Measurements from ENCODE around the gene BANF2. TPM values are rescaled to one million over a fixed set of nuclear protein-coding genes. Genes with fewer than 3 reads are reported as not detected.

BANF2 gene
- total RNA-seq, 4 donors from 2014 or later: not detected

DNA sequence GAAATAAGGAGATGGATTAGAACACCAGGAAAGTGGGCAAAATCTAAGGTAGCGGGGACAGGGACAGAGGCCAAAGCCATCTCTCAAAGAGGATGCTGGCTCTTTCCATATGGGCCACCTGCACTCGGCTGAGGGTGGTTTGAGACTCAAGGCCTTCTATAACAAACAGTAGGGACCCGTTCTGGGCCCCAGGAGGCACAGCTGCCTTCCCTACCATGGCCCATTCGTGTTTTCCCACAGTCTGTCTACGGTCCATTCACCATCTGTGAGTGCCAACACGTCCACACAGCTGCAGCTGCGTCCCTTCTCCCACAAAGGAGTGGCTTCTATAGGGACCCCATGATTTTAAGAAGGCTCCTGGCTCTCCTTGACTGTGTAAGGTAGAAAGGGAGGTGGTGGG lies 871 bp downstream of the BANF2 start:
- intact Hi-C loops (cut with DNase I): no loop called here
- WGBS: 84% methylated on average over 5 of the region's 7 CpGs

DNA sequence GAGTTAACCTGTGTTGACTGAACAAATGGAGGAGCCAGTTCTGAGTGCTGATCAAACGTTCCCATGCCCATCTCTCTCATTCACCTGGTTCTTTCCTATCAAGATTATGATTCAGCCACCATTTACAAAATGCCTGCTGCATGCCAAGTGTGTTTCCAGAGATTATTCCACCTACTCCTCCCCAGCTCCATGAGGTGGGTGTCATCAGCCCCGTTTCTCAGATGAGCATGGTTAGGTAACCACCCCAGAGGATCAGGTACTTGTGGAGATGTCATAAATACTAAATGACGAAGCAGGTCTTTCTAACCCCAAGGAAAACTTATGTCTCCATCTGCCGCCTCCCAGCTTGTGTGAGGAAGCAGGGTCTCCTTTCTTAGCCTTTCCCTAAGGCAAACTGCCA lies 2.1 kb downstream of the BANF2 start:
- Histone ChIP-seq H3K36me3 (no peaks in the 10 kb centered on the region), H3K9me3 (no peaks in the 10 kb centered on the region), H3K4me1 (no peaks in the 10 kb centered on the region), H3K27ac (replicated peaks in 1 of 4) (no peak overlapping the region), H3K27me3 (no peaks in the 10 kb centered on the region), H3K4me3 (no peak overlapping the region)
- no peak for DNase-seq (ENCODE audit: extremely low spot score)
- intact Hi-C loops (cut with DNase I): no loop called here
- TF ChIP-seq POLR2A (IDR thresholded peaks at IDR 0.05; ENCODE audit: low read depth) (no peak), POLR2AphosphoS5 (IDR thresholded peaks at IDR 0.05) (no peak), EP300 (IDR thresholded peaks at IDR 0.05) (no peak)
- TF ChIP-seq, protein P1, sequence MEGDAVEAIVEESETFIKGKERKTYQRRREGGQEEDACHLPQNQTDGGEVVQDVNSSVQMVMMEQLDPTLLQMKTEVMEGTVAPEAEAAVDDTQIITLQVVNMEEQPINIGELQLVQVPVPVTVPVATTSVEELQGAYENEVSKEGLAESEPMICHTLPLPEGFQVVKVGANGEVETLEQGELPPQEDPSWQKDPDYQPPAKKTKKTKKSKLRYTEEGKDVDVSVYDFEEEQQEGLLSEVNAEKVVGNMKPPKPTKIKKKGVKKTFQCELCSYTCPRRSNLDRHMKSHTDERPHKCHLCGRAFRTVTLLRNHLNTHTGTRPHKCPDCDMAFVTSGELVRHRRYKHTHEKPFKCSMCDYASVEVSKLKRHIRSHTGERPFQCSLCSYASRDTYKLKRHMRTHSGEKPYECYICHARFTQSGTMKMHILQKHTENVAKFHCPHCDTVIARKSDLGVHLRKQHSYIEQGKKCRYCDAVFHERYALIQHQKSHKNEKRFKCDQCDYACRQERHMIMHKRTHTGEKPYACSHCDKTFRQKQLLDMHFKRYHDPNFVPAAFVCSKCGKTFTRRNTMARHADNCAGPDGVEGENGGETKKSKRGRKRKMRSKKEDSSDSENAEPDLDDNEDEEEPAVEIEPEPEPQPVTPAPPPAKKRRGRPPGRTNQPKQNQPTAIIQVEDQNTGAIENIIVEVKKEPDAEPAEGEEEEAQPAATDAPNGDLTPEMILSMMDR (IDR thresholded peaks at IDR 0.05): no peak
- WGBS: 84% methylated on average over 4 of the region's 4 CpGs

More for the DNA sequence above, 871 bp downstream of the BANF2 start:
- Histone ChIP-seq H3K4me3 (no peak overlapping the region), H3K9me3 (no peaks in the 10 kb centered on the region), H3K27ac (replicated peaks in 1 of 4) (no peak overlapping the region), H3K36me3 (no peaks in the 10 kb centered on the region), H3K27me3 (no peaks in the 10 kb centered on the region), H3K4me1 (no peaks in the 10 kb centered on the region)
- TF ChIP-seq, protein P1 (IDR thresholded peaks at IDR 0.05): no peak
- no peak for TF ChIP-seq EP300 (IDR thresholded peaks at IDR 0.05)
- TF ChIP-seq POLR2AphosphoS5 (IDR thresholded peaks at IDR 0.05): no peak
- TF ChIP-seq POLR2A (IDR thresholded peaks at IDR 0.05; ENCODE audit: low read depth): no peak
- DNase-seq (ENCODE audit: extremely low spot score): no peak

DNA sequence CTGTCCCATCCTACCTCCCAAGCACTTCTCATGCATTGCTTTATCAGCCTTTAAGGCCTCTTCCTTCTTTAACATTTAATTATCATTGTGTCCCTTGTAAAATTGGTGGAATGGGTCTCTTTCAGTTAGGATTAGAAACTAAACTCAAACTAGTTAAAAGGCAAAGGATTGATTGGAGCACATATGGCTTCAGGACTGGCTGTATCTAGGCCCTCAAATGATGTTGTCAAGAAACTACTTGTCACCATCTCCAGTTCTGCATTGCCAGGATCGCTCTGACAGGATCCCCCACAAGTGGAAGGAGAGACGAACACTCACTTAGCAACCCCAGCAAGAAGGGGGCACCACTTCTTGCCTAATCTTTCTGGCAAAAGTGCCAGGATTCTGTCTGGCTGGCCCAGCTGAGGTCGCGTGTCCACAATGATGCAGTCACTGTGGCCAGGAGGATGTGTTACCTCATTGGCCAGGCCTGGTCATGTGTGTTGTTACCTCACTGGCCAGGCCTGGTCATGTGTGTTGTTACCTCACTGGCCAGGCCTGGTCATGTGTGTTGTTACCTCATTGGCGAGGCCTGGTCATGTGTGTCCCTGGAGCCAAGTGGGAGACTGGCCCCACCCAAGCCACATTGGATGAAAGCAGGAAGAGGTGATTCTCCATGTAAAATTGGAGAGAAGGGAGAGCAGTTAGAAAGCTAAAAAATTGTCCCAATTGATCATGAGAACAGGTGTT lies 5.0 kb downstream of the BANF2 start:
- 98% methylated on average over 5 of the region's 5 CpGs for WGBS
- TF ChIP-seq, protein P1 (IDR thresholded peaks at IDR 0.05): no peak
- no peak for TF ChIP-seq POLR2AphosphoS5 (IDR thresholded peaks at IDR 0.05)
- no peak for TF ChIP-seq POLR2A (IDR thresholded peaks at IDR 0.05; ENCODE audit: low read depth)
- no peak for TF ChIP-seq EP300 (IDR thresholded peaks at IDR 0.05)

DNA sequence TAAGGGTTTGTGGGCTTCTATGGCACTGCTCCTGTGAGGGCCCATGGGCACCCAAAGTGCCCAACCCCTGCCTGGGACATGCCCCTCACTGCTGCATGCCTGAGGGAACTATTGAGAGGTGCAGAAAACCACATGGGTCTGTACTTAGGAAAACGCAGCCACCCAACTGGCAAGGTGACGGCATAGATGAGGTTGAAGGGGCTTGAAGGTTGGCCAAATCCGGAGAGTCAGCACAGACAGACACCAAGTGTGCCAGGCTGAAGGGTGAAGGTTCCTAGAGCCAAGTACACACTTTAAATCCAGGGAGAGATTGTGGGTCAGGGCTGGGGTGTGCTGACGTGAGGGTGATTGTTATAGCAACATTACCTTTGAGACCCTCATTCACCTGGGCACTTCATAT lies 6.2 kb downstream of the BANF2 start:
- Histone ChIP-seq H3K4me3 (no peak overlapping the region), H3K9me3 (no peaks in the 10 kb centered on the region), H3K27ac (replicated peaks in 1 of 4) (no peak overlapping the region), H3K36me3 (no peaks in the 10 kb centered on the region), H3K4me1 (peaks cover 0 to 4% (median 3%) of the 10 kb centered on the region in 4 donors), H3K27me3 (no peaks in the 10 kb centered on the region)
- no peak for TF ChIP-seq POLR2AphosphoS5 (IDR thresholded peaks at IDR 0.05)
- TF ChIP-seq POLR2A (IDR thresholded peaks at IDR 0.05; ENCODE audit: low read depth): no peak
- no peak for TF ChIP-seq EP300 (IDR thresholded peaks at IDR 0.05)
- TF ChIP-seq, protein P1 (IDR thresholded peaks at IDR 0.05): no peak
- WGBS: 88% methylated on average over 4 of the region's 4 CpGs
- intact Hi-C loops (cut with DNase I): no loop called here
- no peak for DNase-seq (ENCODE audit: extremely low spot score)

More for the DNA sequence above, 5.0 kb downstream of the BANF2 start:
- Histone ChIP-seq H3K9me3 (no peaks in the 10 kb centered on the region), H3K4me3 (no peak overlapping the region), H3K4me1 (no peaks in the 10 kb centered on the region), H3K27ac (replicated peaks in 1 of 4) (no peak overlapping the region), H3K27me3 (no peaks in the 10 kb centered on the region), H3K36me3 (no peaks in the 10 kb centered on the region)
- DNase-seq (ENCODE audit: extremely low spot score): no peak
- intact Hi-C loops (cut with DNase I): no loop called here
